Central memory CD8-positive, alpha-beta T cell (primary cell): Measurements from ENCODE around the gene SPARCL1.

Source experiments
- ATAC-seq: fragments of 150-1000 bp; cut with Tn5 transposase; replicated peaks from 2 replicates; pipeline ENCODE4 v1.10.0; 2022; ENCODE audit warnings: mild to moderate bottlenecking, moderate FRiP score, moderate number of reproducible peaks; ENCODE audit not compliant: poor library complexity, severe bottlenecking; ENCODE audit errors: extremely low read depth
- DNase-seq, 2 donors: peaks; one replicate each; pipeline ENCODE4 v3.0.0; 2021; ENCODE audit warnings: low spot score in 2 of 2
- H3K27ac Mint-ChIP-seq: one replicate; pipeline ENCODE4 v1.8.0; 2022; ENCODE audit warnings: low read depth, mild to moderate bottlenecking, moderate library complexity, mixed read lengths
- H3K27me3 Mint-ChIP-seq: one replicate; pipeline ENCODE4 v1.8.0; 2022; ENCODE audit warnings: mixed read lengths
- H3K36me3 Mint-ChIP-seq: one replicate; pipeline ENCODE4 v1.8.0; 2022; ENCODE audit warnings: mild to moderate bottlenecking, moderate library complexity, mixed read lengths; ENCODE audit not compliant: insufficient read depth
- H3K4me1 Mint-ChIP-seq: one replicate; pipeline ENCODE4 v1.8.0; 2022; ENCODE audit warnings: mixed read lengths
- H3K4me3 Mint-ChIP-seq: one replicate; pipeline ENCODE4 v1.8.0; 2022; ENCODE audit warnings: mild to moderate bottlenecking, moderate library complexity, mixed read lengths
- H3K9me3 Mint-ChIP-seq: one replicate; pipeline ENCODE4 v1.8.0; 2022; ENCODE audit warnings: mixed read lengths

The SPARCL1 gene

DNA sequence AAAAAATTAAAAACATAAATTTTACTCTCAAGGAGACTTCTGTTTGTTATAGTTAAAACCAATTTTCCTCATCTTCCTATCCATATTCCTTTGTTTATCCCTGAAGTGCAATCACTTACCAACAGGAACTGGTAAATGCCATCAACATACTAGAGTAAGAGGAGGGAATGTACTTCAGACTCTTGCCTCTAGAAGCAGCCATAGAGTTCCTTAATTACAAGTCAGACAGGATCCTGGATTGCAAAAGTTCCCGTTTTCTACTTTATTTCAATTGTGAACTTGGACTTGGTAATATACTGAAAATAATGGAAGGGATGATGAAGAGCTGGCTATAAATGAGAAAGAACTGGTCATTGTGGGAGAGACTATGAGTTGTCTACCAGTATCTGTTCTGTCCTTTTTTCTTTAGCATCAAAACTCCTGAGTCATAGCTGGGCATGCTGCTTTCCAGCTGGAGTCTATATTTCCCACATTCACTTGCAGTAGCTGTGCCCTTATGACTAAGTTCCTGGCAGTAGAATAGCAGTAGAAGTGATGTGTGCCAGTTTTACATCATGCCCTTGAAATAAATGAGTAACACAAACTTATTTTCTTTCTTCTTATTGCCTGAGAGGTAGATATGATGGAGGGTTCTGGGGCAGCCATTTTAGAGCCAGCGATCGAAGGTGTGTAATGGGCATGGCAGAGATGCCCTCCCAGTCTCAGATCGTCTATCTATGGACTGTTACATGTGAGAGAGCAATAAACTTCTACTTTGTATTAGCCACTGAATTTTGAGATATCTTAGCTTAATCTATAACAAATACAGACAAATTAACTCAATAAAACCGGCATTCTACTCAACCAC, 26.8 kb upstream of the SPARCL1 start:
- Mint-ChIP-seq H3K27me3 (peaks cover 10% of the 10 kb centered on the region), H3K9me3 (no peaks in the 10 kb centered on the region), H3K36me3 (peaks cover 1% of the 10 kb centered on the region), H3K27ac (no peak overlapping the region), H3K4me3 (no peak overlapping the region), H3K4me1 (peaks cover 6% of the 10 kb centered on the region)
- no peak for ATAC-seq
- DNase-seq = no peak

DNA sequence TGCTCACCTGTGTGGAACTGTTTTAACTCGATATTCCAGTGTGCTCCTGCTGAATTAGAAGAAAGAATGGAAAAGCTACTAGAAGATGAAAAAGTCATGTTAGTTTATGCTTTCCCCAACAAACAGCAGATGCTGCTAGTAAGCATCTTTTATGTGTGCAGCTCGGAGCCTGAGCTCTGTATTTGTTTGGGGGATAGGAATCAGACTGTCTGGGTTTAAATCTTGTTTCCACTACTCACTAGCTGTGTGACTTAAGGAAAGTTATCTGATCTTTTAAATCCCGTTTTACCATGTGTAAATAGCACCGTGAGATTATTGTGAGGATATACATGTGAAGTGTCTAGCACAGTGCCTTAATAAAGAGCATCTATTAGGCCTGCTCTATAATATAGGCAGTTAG, 24.0 kb upstream of the SPARCL1 start:
- H3K27me3 Mint-ChIP-seq = peaks cover 11% of the 10 kb centered on the region
- no peak overlapping the region for H3K4me3 Mint-ChIP-seq
- ATAC-seq (no peak), DNase-seq (no peak)
- peaks cover 1% of the 10 kb centered on the region for H3K36me3 Mint-ChIP-seq
- H3K4me1 Mint-ChIP-seq = no peaks in the 10 kb centered on the region
- no peak overlapping the region for H3K27ac Mint-ChIP-seq
- H3K9me3 Mint-ChIP-seq = no peaks in the 10 kb centered on the region

- Mint-ChIP-seq H3K4me3 (no peak overlapping the region), H3K27me3 (peaks cover 24% of the 10 kb centered on the region), H3K9me3 (no peaks in the 10 kb centered on the region), H3K36me3 (peaks cover 1% of the 10 kb centered on the region), H3K27ac (no peak overlapping the region), H3K4me1 (no peaks in the 10 kb centered on the region)
- no peak for DNase-seq
- ATAC-seq = no peak
These were observed 22.2 kb upstream of the SPARCL1 start for GRCh38 chr4:87551361-87551760.

- no peak for ATAC-seq
- DNase-seq = no peak
- H3K4me3 Mint-ChIP-seq = no peak overlapping the region
- H3K27ac Mint-ChIP-seq = no peak overlapping the region
- H3K36me3 Mint-ChIP-seq = no peaks in the 10 kb centered on the region
- H3K4me1 Mint-ChIP-seq = no peaks in the 10 kb centered on the region
- H3K27me3 Mint-ChIP-seq = peaks cover 24% of the 10 kb centered on the region
- H3K9me3 Mint-ChIP-seq = no peaks in the 10 kb centered on the region
These were observed 18.0 kb upstream of the SPARCL1 start for GRCh38 chr4:87547016-87547708.

DNA sequence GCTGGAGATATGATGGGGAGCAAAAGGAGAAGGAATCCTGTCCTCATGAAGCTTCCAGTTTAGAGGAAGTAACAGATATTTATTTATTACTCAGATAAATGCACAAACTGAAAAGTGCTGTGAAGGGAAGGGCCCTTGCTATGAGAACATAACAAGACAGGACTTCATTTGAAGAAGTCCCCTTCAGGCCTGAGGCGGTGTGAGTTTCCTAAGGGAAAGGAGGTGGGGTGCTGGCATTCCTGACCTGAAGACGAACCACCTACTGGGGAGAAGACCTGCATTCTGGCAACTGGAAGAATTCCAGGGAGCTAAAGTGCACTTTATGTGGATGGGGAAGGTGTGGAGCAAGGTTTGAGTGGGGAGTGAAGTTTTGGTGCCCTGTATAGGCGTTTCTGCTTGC, 15.9 kb upstream of the SPARCL1 start:
- Mint-ChIP-seq H3K9me3 (no peaks in the 10 kb centered on the region), H3K36me3 (no peaks in the 10 kb centered on the region), H3K4me1 (no peaks in the 10 kb centered on the region), H3K27ac (no peak overlapping the region), H3K27me3 (peaks cover 13% of the 10 kb centered on the region), H3K4me3 (no peak overlapping the region)
- ATAC-seq = no peak
- DNase-seq = no peak

- H3K27me3 Mint-ChIP-seq = peaks cover 13% of the 10 kb centered on the region
These were observed 14.8 kb upstream of the SPARCL1 start for GRCh38 chr4:87543835-87544461.

DNA sequence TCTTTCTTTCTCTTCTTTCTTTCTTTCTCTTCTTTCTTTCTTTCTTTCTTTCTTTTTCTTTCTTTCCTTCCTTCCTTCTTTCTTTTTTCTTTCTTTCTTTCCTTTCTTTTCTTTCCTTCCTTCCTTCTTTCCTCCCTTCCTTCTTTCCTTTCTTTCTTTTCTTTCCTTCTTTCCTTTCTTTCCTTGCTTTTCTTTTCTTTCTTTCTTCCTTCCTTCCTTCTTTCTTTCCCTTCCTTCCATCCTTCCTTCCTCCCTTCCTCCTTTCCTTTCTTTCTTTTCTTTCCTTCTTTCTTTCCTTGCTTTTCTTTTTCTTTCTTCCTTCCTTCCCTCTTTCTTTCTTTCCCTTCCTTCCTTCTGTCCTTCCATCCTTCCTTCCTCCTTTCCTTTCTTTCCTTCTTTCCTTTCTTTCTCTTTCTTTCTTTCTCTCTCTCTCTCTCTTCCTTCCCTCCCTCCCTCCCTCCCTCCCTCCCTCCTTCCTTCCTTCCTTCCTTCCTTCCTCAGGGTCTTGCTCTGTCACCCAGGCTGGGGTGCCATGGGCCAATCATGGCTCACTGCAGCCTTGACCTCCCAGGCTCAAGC, 13.6 kb upstream of the SPARCL1 start:
- Mint-ChIP-seq H3K9me3 (no peaks in the 10 kb centered on the region), H3K27ac (no peak overlapping the region), H3K36me3 (no peaks in the 10 kb centered on the region), H3K4me3 (no peak overlapping the region), H3K27me3 (peaks cover 11% of the 10 kb centered on the region), H3K4me1 (no peaks in the 10 kb centered on the region)
- DNase-seq = no peak
- no peak for ATAC-seq

More at GRCh38 chr4:87543835-87544461, 14.8 kb upstream of the SPARCL1 start:
- H3K9me3 Mint-ChIP-seq = no peaks in the 10 kb centered on the region
- H3K4me1 Mint-ChIP-seq = no peaks in the 10 kb centered on the region
- no peak overlapping the region for H3K4me3 Mint-ChIP-seq
- H3K36me3 Mint-ChIP-seq = no peaks in the 10 kb centered on the region
- H3K27ac Mint-ChIP-seq = no peak overlapping the region
- DNase-seq = no peak
- ATAC-seq = no peak

GRCh38 chr4:87541956-87542709, 13.0 kb upstream of the SPARCL1 start:
- Mint-ChIP-seq H3K36me3 (no peaks in the 10 kb centered on the region), H3K4me1 (no peaks in the 10 kb centered on the region), H3K9me3 (no peaks in the 10 kb centered on the region), H3K27ac (no peak overlapping the region), H3K4me3 (no peak overlapping the region), H3K27me3 (peaks cover 5% of the 10 kb centered on the region)
- ATAC-seq = no peak
- DNase-seq = no peak

GRCh38 chr4:87541521-87541920, 12.3 kb upstream of the SPARCL1 start:
- H3K27ac Mint-ChIP-seq = no peak overlapping the region
- H3K9me3 Mint-ChIP-seq = no peaks in the 10 kb centered on the region
- no peaks in the 10 kb centered on the region for H3K36me3 Mint-ChIP-seq
- no peaks in the 10 kb centered on the region for H3K27me3 Mint-ChIP-seq
- H3K4me3 Mint-ChIP-seq = no peak overlapping the region
- H3K4me1 Mint-ChIP-seq = no peaks in the 10 kb centered on the region
- no peak for ATAC-seq
- DNase-seq = no peak

DNA sequence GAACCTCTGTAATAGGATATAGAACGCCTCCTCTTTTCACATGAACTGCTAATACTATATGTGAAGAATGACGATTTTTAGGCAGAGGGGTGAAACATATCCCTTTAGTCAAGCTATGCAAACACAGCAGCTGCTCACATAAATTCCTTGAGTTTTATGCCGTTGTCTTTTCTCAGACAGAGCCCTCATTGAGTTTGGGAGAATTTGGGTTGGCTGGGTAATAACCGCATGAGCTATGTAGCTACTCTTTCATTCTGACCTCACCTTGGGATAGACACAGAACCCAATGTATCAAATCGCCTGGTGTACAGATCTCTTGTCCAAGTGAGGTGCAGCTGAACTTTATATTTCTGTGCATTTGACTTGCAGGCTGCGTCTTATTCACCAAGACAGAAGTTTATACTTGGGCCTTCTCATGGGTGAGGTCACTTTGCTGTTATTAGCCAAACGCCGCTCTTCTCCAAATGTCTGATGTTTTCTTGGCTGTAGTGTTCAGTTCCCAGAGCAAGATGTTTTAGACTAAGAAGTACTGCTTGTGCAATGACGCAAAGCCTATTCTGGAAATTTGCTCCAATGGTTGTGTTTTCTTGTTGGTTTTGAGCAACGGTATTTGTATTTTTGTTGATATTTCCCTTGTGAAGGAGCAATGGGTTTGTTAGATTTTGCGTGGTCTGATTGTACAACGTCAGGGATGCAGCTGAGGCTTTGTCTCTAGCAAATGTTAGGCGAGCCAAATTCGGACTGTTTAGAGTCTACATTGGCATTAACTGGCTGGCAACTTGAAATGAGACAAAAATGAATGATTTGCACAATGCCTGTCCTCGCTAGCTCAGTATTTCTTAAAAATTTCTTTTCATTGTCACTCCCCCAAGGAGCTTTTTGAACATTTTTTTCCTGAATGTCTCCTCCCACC, 11.2 kb upstream of the SPARCL1 start:
- H3K27me3 Mint-ChIP-seq = no peaks in the 10 kb centered on the region
- no peaks in the 10 kb centered on the region for H3K4me1 Mint-ChIP-seq
- DNase-seq (no peak), ATAC-seq (no peak)
- no peaks in the 10 kb centered on the region for H3K9me3 Mint-ChIP-seq
- no peak overlapping the region for H3K27ac Mint-ChIP-seq
- H3K36me3 Mint-ChIP-seq = no peaks in the 10 kb centered on the region
- H3K4me3 Mint-ChIP-seq = no peak overlapping the region

- DNase-seq (no peak), ATAC-seq (no peak)
- Mint-ChIP-seq H3K4me1 (no peaks in the 10 kb centered on the region), H3K27ac (no peak overlapping the region), H3K9me3 (no peaks in the 10 kb centered on the region), H3K4me3 (no peak overlapping the region), H3K36me3 (no peaks in the 10 kb centered on the region), H3K27me3 (peaks cover 18% of the 10 kb centered on the region)
These were observed 3.7 kb upstream of the SPARCL1 start for GRCh38 chr4:87532907-87533306.
